Activated T-cell treated with anti-CD3 and anti-CD28 coated beads, Interleukin-2, amount 50 U/mL, for 72 hours (primary cell): Measurements from ENCODE around the gene SEMA4D. TPM values are rescaled to one million over a fixed set of nuclear protein-coding genes. Genes with fewer than 3 reads are reported as not detected.

ENCODE experiments used
- ATAC-seq, 2 donors: fragments of 150-1000 bp; cut with Tn5 transposase; replicated peaks in 1 of 2; 2 replicates each; pipeline ENCODE4 v1.10.0; 2021; ENCODE audit warnings: moderate library complexity in 2 of 2, mild to moderate bottlenecking in 1 of 2
- DNase-seq, 2 donors: peaks; one replicate each; pipeline ENCODE4 v3.0.0; 2021 to 2022; ENCODE audit warnings: mixed read lengths in 1 of 2
- H3K27ac Mint-ChIP-seq: one replicate; pipeline ENCODE4 v1.8.0; 2022; ENCODE audit warnings: mild to moderate bottlenecking, moderate library complexity, mixed read lengths
- H3K27me3 Mint-ChIP-seq: one replicate; pipeline ENCODE4 v1.8.0; 2022; ENCODE audit warnings: low read depth, mixed read lengths
- H3K36me3 Mint-ChIP-seq, 2 donors: one replicate each; pipeline ENCODE4 v1.8.0; 2022; ENCODE audit warnings: mixed read lengths in 2 of 2, mild to moderate bottlenecking in 1 of 2; ENCODE audit not compliant: insufficient read depth in 2 of 2
- H3K4me1 Mint-ChIP-seq: one replicate; pipeline ENCODE4 v1.8.0; 2022; ENCODE audit warnings: low read depth, mixed read lengths
- H3K4me3 Mint-ChIP-seq, 2 donors: one replicate each; pipeline ENCODE4 v1.8.0; 2022; ENCODE audit warnings: mild to moderate bottlenecking in 2 of 2, mixed read lengths in 2 of 2, moderate library complexity in 2 of 2
- H3K9me3 Mint-ChIP-seq, 2 donors: one replicate each; pipeline ENCODE4 v1.8.0; 2022; ENCODE audit warnings: mixed read lengths in 2 of 2
- total RNA-seq, 2 donors: library from RNA; stranded (reverse); gene quantifications; one replicate each; pipeline ENCODE4 v1.2.3, GENCODE V29; 2022

SEMA4D gene
- total RNA-seq, 2 donors from 2014 or later: 182 to 198 TPM

DNA sequence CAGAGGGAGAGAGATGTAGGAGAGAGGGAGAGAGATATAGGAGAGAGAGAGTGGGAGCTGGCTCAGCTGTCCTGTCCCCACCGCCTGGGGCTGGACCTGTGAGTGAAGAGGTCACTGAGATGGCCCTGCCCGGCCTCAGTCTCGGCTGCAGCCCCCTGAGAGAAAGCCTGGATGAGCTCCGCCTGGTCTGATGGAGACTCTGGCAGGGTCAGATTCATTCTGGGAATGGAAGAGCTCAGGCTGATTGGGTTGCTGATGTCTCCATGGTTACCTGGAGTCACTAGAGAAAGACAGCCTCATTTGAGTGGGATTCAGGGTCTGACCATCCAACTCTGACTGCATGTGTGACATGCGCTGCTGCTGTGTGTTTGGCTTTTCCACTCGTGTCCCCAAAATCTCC lies 27.1 kb upstream of the SEMA4D start:
- ATAC-seq: no peak
- no peaks in the 10 kb centered on the region for H3K27me3 Mint-ChIP-seq
- DNase-seq: no peak
- H3K27ac Mint-ChIP-seq: peak overlapping the region; percentile 75
- H3K9me3 Mint-ChIP-seq: peaks cover 0 to 5% of the 10 kb centered on the region in 2 donors
- peak overlapping the region in 1 of 2 donors; percentile 28 for H3K4me3 Mint-ChIP-seq
- H3K4me1 Mint-ChIP-seq: peaks cover 99% of the 10 kb centered on the region
- H3K36me3 Mint-ChIP-seq: peaks cover 0 to 6% of the 10 kb centered on the region in 2 donors

DNA sequence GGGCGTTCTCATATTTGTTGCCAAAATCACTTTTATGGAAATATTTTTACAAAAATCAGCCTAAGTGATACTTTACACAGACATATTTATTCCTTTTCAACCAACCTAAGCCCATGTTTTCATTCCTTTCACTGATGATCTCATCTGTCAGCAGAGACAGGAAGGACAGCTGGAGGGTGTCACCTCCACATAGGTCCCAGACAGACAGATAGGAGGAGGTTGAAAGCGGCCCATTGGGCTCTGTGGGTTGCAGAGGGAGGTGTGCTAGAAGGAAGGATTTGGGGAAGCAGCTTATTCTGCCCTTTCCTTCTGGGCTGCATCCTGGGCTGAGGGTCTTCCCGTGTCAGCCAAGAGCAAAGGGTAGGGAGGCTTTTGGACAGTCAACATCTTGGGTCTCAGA lies 26.0 kb upstream of the SEMA4D start:
- peak; percentile 25 to 58 for ATAC-seq
- H3K9me3 Mint-ChIP-seq: peaks cover 0 to 5% of the 10 kb centered on the region in 2 donors
- H3K4me3 Mint-ChIP-seq: peak overlapping the region; percentile 72 to 75

DNA sequence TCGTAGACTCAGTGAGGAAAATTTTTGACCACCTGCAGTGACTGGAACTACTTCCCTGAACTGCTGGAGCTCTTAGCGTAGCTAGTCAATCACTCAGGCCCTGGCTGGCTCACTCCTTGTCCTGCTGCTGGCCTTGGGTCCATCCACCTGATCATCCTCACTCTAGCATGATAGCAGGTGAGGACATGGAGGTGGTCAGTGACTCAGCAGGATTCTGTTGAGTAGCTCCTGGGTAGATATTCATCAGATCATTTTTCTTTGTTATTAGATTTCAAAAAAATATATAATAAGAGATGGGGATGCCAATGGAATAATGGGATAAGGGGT lies 25.0 kb upstream of the SEMA4D start:
- Mint-ChIP-seq H3K4me1 (peaks cover 99% of the 10 kb centered on the region), H3K9me3 (no peaks in the 10 kb centered on the region), H3K27me3 (no peaks in the 10 kb centered on the region), H3K36me3 (no peaks in the 10 kb centered on the region), H3K27ac (peak overlapping the region; percentile 85), H3K4me3 (peak overlapping the region; percentile 75 to 78)
- ATAC-seq: peak in 1 of 2 donors; percentile 1
- DNase-seq: no peak

More for the DNA sequence above, 26.0 kb upstream of the SEMA4D start:
- Mint-ChIP-seq H3K27ac (peak overlapping the region; percentile 75), H3K36me3 (peaks cover 0 to 6% of the 10 kb centered on the region in 2 donors), H3K4me1 (peaks cover 99% of the 10 kb centered on the region), H3K27me3 (no peaks in the 10 kb centered on the region)
- peak; percentile 36 to 50 for DNase-seq

DNA sequence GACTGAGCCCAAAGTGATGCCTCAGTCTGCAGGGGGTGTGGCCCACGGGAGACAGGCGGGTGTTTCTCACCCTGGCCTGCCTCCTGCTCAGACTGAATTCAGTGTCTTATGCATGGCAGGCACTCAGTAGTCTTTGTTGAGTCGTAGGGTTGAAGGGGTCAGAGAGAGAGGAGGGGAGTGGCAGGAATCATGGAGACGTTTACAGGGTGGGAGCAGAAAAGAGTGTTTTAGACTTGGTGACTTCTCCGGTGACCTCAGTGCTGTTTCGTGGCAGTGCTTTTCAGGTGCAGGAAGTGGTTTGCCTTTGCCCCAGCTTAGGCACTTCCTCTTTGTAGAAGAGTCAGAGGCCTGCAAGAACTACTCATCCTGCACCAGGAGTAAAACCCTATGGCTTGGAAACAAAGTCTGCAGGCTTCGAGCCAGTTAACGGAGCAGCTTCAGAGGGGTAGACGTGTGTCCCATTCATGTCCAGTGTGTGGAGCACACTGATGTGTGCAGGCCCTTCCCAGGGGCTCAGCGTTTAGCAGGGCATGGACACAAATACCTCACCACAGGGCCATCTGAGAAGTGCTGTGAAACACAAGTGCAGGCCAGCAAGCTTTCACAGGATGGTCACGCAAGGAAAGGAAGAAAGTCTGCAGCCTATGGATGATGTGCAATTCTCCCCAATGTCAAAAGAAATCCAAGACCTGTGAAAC lies 24.5 kb upstream of the SEMA4D start:
- H3K36me3 Mint-ChIP-seq: no peaks in the 10 kb centered on the region

DNA sequence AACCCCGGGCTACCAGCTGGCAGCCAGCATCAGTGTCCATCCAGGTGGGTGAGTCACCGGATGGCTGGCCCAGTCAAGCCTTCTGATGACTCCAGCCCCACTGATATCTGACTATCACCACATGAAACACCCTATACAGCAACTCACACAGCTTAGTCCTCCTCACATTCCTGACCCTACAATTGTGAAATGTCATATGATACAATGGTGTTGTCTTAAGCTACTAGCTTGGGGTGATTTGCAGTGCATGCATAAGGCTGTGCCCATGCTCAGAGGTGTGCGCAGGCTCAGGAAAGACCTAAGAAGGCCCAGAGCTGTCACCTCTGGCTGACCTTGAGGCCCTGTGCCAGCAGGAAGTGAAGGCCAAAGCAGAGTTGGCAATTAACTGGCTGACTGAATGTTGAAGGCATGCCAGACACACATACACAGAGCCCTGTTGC lies 21.5 kb upstream of the SEMA4D start:
- Mint-ChIP-seq H3K4me1 (peaks cover 81% of the 10 kb centered on the region), H3K27ac (peak overlapping the region; percentile 93), H3K9me3 (no peaks in the 10 kb centered on the region), H3K27me3 (no peaks in the 10 kb centered on the region), H3K4me3 (peak overlapping the region in 1 of 2 donors; percentile 49), H3K36me3 (no peaks in the 10 kb centered on the region)
- DNase-seq (no peak), ATAC-seq (no peak)

More for the DNA sequence above, 24.5 kb upstream of the SEMA4D start:
- peak; percentile 74 to 81 for DNase-seq
- peak; percentile 92 to 96 for ATAC-seq
- peak overlapping the region; percentile 75 to 78 for H3K4me3 Mint-ChIP-seq
- H3K4me1 Mint-ChIP-seq: peaks cover 99% of the 10 kb centered on the region
- H3K27ac Mint-ChIP-seq: peak overlapping the region; percentile 85
- no peaks in the 10 kb centered on the region for H3K27me3 Mint-ChIP-seq
- no peaks in the 10 kb centered on the region for H3K9me3 Mint-ChIP-seq

DNA sequence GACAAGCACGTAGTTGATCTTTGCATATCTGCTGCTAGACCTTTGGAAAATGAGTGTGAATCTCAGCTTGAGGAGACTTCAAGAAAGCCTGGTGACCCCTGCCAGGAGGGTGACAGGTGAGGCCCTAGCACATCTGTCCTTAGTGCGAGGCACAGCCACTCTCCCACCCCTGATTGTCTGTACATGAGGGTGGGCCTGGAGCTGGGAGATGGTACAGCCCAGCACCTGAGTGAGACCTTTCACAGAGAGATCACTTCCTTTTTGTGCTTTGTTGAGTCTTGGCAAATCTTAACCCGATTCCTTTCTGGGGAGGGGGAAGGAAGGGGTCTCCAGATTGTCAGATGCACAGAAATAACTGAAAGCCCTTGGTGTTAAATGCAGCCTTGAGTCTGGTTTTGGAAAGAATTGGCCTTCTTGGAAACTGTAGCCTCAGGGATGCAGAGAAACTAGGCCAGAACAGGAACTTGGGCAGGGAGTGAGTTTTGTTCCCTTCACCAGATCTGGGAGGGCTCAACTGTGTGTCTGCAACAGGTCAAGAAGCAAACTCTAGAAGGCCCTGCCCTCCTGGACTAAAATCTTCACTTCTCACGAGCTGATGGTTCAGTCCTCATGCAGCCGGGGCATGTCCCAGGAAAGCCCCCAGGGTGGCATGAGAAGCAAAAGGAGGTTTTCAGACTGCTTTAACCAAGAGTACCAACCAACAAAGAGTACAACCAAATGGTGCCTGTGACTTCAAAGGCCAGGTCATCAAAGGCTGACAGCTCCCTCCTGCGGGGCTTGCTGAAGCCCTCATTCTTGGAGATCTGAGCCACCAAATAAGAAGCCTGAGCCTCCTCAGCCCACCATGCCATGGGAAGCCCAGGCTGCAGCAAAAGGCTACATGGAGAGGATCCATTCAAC lies 20.8 kb upstream of the SEMA4D start:
- ATAC-seq (no peak), DNase-seq (no peak)
- H3K27ac Mint-ChIP-seq: peak overlapping the region; percentile 65
- no peaks in the 10 kb centered on the region for H3K9me3 Mint-ChIP-seq
- peaks cover 77% of the 10 kb centered on the region for H3K4me1 Mint-ChIP-seq
- peak overlapping the region; percentile 6 to 15 for H3K4me3 Mint-ChIP-seq
- H3K36me3 Mint-ChIP-seq: no peaks in the 10 kb centered on the region
- no peaks in the 10 kb centered on the region for H3K27me3 Mint-ChIP-seq

DNA sequence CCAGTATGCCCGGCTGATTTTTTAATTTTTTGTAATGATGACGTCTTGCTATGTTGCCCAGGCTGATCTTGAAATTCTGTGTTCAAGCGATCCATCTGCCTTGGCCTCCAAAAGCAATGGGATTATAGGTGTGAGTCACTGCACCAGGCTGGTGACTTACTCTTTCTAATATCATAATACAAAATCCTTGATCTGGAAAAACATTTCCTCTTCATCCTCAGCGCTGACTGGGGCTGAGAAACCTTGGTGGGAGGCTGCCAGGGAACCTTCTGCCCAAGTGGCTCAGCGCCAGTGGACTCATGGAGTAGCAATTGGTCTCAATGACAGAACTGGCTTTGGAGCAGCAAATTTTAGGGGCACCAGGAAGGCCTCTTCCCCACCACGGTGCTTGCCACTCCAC lies 17.5 kb upstream of the SEMA4D start:
- no peaks in the 10 kb centered on the region for H3K27me3 Mint-ChIP-seq
- H3K4me1 Mint-ChIP-seq: peaks cover 58% of the 10 kb centered on the region
- ATAC-seq (no peak), DNase-seq (no peak)
- H3K36me3 Mint-ChIP-seq: peaks cover 0 to 1% of the 10 kb centered on the region in 2 donors
- H3K27ac Mint-ChIP-seq: no peak overlapping the region
- H3K4me3 Mint-ChIP-seq: no peak overlapping the region
- H3K9me3 Mint-ChIP-seq: peaks cover 0 to 1% of the 10 kb centered on the region in 2 donors

DNA sequence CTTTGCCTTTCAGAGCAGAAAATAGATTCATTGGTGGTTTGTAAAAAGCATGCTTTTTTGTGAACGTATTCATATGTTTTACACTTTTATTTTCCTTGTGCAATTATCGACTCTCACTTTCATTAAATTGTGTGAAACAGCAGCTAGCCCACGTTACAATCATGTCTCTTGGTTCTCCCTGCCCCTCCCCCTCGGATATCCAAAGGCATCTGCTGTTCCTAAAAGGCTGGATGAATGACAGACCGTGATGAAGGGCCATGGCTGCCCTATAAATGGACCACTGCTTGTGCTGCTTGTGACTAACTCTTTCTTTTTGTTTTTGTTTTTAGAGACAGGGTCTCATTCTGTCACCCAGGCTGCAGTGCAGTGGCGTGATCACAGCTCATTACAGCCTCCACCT lies 17.0 kb upstream of the SEMA4D start:
- DNase-seq: no peak
- ATAC-seq: no peak
- Mint-ChIP-seq H3K27ac (no peak overlapping the region), H3K36me3 (peaks cover 0 to 1% of the 10 kb centered on the region in 2 donors), H3K4me1 (peaks cover 58% of the 10 kb centered on the region), H3K9me3 (peaks cover 0 to 1% of the 10 kb centered on the region in 2 donors), H3K27me3 (no peaks in the 10 kb centered on the region), H3K4me3 (no peak overlapping the region)

DNA sequence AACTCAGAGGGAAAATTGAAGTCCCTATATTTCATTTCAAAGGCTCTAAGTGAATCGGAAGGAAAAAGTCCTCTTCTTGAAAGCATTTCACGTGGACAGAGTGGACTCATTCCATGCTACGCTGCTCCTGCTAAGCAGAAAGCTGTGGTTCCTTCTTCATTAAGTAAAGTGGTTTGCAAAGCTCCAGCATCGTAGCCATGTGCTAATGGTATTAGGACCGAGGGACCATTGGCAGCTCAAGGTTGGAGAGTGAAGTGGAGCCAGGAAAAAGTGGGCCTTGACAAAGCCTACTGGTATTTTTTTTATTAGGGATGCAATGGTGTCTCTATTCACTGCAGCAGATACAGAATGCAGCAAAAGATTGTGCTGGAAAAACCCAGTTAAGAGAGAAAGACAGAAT lies 16.4 kb upstream of the SEMA4D start:
- Mint-ChIP-seq H3K4me1 (peaks cover 58% of the 10 kb centered on the region), H3K36me3 (peaks cover 0 to 1% of the 10 kb centered on the region in 2 donors), H3K9me3 (peaks cover 0 to 2% of the 10 kb centered on the region in 2 donors), H3K27me3 (no peaks in the 10 kb centered on the region), H3K4me3 (no peak overlapping the region), H3K27ac (no peak overlapping the region)
- ATAC-seq: no peak
- DNase-seq: no peak

DNA sequence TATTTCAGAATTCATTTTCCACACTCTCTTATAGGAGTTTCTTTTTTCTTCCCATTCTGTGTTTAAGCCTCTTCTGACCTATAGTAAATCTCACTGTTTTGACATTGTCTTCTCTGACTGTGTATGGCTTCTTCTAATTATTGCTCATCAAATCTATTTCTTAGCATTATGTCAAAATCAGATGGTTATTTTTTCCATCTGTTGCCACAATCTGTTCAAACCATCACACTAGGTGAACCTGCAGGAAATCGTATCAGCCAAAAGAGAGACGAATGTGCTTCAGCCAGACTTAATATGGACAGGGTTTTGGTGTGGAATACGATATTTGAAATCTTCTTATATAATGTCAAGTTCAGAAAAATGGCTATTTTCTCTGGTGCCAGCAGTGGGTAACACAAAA lies 15.9 kb upstream of the SEMA4D start:
- DNase-seq (no peak), ATAC-seq (no peak)
- Mint-ChIP-seq H3K27ac (no peak overlapping the region), H3K27me3 (no peaks in the 10 kb centered on the region), H3K4me3 (no peak overlapping the region), H3K4me1 (peaks cover 58% of the 10 kb centered on the region), H3K36me3 (peaks cover 0 to 1% of the 10 kb centered on the region in 2 donors), H3K9me3 (peaks cover 0 to 5% of the 10 kb centered on the region in 2 donors)

DNA sequence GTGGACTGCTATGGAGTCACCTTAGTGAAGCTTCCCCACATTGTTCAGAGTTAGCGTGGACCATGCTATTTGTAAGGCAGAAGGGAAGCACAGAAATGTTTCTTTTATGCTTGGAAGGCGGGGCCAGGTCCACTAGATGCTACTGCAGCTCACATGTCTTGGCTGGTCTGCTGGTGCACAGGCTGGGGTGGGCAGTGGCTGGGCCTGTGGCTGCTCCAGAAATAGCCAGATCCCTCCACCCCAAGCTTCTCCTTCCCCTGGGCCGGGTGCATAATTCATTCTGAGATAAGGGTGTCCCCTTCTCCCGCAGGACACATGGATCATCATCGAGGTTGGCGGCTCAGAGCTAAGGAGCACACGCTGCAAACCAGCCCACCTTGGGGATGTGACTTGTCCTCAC lies 14.5 kb upstream of the SEMA4D start:
- H3K9me3 Mint-ChIP-seq: peaks cover 0 to 5% of the 10 kb centered on the region in 2 donors
- H3K4me1 Mint-ChIP-seq: peaks cover 58% of the 10 kb centered on the region

DNA sequence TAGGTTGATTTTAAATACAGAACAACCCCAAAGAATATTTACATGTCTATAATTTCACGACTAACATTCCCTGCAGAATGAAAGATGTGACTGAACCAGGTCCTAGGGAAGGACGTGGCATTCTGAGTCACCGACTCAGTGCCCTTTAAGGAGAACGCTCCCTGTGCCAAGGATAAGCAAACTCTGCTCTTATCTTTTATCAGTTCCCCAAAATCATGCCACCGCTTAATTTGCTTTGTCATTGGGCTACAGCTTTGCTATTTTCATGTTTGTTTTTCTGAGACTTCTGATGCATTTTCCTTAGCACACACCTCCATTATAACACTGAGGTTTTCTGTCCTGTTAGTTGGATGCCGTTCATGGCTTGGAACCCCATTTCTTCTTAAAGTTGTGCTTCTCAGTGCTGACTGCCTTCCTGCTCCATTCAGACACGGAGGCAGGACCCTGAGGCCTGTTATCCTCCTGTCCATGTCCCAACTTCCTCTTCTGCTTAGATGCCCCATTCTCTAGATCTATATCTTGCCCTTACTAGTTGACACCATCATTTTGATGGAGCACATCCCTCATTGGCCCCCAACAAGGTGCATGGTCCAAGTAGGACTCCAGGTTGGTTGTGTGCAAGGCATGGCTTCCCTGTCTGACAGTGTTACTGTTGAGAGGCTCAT lies 11.2 kb upstream of the SEMA4D start:
- Mint-ChIP-seq H3K27me3 (no peaks in the 10 kb centered on the region), H3K4me1 (peaks cover 62% of the 10 kb centered on the region), H3K4me3 (no peak overlapping the region), H3K27ac (no peak overlapping the region), H3K36me3 (peaks cover 0 to 1% of the 10 kb centered on the region in 2 donors), H3K9me3 (peaks cover 0 to 5% of the 10 kb centered on the region in 2 donors)
- DNase-seq (no peak), ATAC-seq (no peak)

More for the DNA sequence above, 14.5 kb upstream of the SEMA4D start:
- H3K36me3 Mint-ChIP-seq: peaks cover 0 to 1% of the 10 kb centered on the region in 2 donors
- no peak overlapping the region for H3K4me3 Mint-ChIP-seq
- H3K27ac Mint-ChIP-seq: no peak overlapping the region
- no peaks in the 10 kb centered on the region for H3K27me3 Mint-ChIP-seq
- ATAC-seq (no peak), DNase-seq (no peak)

DNA sequence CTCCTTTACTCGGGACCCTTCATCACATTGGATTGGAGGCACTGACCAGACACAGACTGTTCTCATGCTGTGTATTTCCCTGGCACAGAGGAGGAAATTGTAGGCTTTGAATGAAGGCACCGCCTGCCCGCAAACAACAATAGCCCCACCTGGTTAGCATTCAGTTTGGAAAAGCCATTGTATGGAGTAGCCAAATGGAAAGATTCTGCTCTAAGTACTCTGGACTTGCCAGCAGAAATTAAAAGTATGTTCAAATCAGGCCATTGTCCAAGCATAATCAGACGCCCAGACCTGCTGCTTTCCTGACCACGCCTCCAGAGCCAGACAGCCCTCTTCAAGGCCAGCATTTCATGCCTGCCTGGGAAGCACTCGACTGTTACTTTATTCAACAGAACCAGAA lies 8.0 kb upstream of the SEMA4D start:
- Mint-ChIP-seq H3K4me1 (peaks cover 78% of the 10 kb centered on the region), H3K27me3 (no peaks in the 10 kb centered on the region), H3K4me3 (no peak overlapping the region), H3K9me3 (peaks cover 0 to 5% of the 10 kb centered on the region in 2 donors), H3K36me3 (peaks cover 0 to 1% of the 10 kb centered on the region in 2 donors), H3K27ac (peak overlapping the region; percentile 27)
- ATAC-seq: no peak
- DNase-seq: no peak
